ENCODE measurements around the gene ANXA6. TPM values are rescaled to one million over a fixed set of nuclear protein-coding genes. Genes with fewer than 3 reads are reported as not detected.

The ANXA6 gene
- total and polyA plus RNA-seq, 7 donors, result 22.9 to 333 (median 233) TPM

DNA sequence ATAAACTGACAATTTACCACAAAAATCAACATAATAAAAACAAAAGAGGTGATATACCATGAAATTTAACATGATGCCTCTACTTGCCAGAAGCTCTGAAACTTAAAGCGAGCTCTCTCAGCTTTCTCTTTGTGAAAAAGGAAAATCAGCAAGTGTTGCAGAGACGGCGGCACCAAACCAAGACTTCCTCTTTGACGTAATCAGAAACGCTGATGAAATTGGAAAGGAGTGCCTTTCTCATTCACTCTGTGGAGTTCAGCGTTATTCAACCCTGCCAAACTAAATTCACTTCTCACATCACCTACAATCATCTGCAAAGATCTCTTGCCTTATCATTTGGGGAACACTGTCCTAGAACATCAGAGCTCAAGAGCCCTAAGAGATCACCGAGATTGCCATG, 32.2 kb downstream of the ANXA6 start:
- TF ChIP-seq POLR2AphosphoS5 (IDR thresholded peaks at IDR 0.05) (no peak), POLR2A (IDR thresholded peaks at IDR 0.05) (no peak), EP300 (IDR thresholded peaks at IDR 0.05) (no peak)
- TF ChIP-seq, protein P1, sequence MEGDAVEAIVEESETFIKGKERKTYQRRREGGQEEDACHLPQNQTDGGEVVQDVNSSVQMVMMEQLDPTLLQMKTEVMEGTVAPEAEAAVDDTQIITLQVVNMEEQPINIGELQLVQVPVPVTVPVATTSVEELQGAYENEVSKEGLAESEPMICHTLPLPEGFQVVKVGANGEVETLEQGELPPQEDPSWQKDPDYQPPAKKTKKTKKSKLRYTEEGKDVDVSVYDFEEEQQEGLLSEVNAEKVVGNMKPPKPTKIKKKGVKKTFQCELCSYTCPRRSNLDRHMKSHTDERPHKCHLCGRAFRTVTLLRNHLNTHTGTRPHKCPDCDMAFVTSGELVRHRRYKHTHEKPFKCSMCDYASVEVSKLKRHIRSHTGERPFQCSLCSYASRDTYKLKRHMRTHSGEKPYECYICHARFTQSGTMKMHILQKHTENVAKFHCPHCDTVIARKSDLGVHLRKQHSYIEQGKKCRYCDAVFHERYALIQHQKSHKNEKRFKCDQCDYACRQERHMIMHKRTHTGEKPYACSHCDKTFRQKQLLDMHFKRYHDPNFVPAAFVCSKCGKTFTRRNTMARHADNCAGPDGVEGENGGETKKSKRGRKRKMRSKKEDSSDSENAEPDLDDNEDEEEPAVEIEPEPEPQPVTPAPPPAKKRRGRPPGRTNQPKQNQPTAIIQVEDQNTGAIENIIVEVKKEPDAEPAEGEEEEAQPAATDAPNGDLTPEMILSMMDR (IDR thresholded peaks at IDR 0.05), result no peak
- no peak for DNase-seq
- 50 to 71% methylated on average over 7 of the region's 7 CpGs for WGBS, 2 donors
- no peaks in the 10 kb centered on the region for H3K27me3 ChIP-seq
- peaks cover 0 to 21% (median 14%) of the 10 kb centered on the region in 4 donors for H3K4me1 ChIP-seq
- intact Hi-C loops (cut with DNase I), result loop anchor here (10.0 kb wide), 1 partner anchor 189 kb away; no protein-coding TSS in a partner anchor
- no peaks in the 10 kb centered on the region for H3K9me3 ChIP-seq
- H3K4me3 ChIP-seq, result no peak overlapping the region
- peaks cover 56 to 98% (median 68%) of the 10 kb centered on the region in 4 donors for H3K36me3 ChIP-seq
- H3K27ac ChIP-seq, result peak overlapping the region in 2 of 4 donors; percentile 57 to 67

DNA sequence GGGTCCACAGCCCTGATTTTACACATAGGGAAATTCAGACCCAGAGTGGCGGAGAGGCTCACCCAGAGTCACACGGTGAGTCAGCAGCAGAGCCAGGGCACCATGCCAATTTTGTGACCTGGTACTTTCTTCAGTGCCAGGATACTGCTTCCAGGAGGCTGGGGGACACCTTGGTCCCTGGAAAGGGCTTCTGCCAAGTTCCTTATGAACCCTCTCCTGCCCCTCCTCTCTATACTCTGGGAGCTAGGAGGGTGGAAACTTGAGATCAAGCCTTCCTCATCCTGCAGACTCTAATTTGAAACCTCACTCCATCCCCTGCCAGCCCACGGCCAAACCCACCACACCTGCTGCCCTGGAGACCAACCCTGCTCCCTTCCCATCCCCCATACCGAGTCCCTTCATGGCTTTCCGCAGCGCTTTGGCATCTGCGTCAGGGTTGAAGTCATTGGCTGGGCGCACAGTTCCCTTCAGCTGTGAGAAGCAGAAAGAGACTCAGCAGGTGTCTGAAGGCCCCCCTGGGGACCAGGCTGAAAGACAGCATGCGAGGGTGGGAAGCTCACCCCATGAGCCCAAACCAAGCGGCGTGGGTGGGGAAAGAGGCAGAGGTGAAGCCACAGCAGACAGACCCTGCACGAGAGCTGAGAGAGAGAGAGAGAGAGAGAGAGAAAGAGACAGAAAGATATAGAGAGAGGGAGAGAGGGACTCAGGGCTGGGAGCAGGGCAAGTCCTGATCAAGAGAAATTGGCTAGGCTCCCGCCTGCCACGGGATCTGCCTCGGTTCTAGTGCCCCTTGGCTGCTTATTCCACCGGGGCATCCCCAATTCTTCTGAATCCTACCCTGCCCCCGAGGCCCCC, 33.5 kb downstream of the ANXA6 start:
- 60 to 74% methylated on average over 17 of the region's 17 CpGs for WGBS, 2 donors
- Histone ChIP-seq H3K9me3 (no peaks in the 10 kb centered on the region), H3K27ac (peak overlapping the region; percentile 43 to 67 (median 53)), H3K36me3 (peaks cover 58 to 98% (median 68%) of the 10 kb centered on the region in 4 donors), H3K4me3 (no peak overlapping the region), H3K27me3 (no peaks in the 10 kb centered on the region), H3K4me1 (peaks cover 0 to 21% (median 16%) of the 10 kb centered on the region in 4 donors)
- TF ChIP-seq, protein P1 (IDR thresholded peaks at IDR 0.05), result no peak
- TF ChIP-seq POLR2AphosphoS5 (IDR thresholded peaks at IDR 0.05), result peak in 1 of 4 donors; percentile 18
- peak; percentile 82 for DNase-seq
- intact Hi-C loops (cut with DNase I), result loop anchor here (10.0 kb wide), 1 partner anchor 191 kb away; no protein-coding TSS in a partner anchor

DNA sequence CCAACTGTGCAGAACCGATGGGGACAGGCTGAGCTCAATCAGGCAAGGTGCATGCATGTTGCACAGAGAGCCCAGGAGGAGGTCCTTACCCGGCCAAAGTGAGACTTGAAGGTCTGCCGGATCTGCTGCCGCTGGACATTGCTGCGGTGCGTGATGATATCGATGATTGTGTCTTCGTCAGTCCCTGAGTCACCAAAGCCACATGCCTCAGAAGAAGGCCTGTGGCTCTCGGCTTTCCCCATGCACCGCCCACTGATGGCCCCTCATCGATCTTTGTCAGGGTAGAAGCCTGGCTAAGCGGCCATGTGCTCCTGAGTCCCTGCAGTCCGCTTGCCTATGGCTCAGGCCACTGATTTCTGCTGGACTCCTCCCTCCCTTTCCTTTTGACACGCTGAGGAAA, 34.8 kb downstream of the ANXA6 start:
- intact Hi-C loops (cut with DNase I), result loop anchor here (10.0 kb wide), 1 partner anchor 192 kb away; no protein-coding TSS in a partner anchor
- TF ChIP-seq POLR2A (IDR thresholded peaks at IDR 0.05) (no peak), EP300 (IDR thresholded peaks at IDR 0.05) (no peak), POLR2AphosphoS5 (IDR thresholded peaks at IDR 0.05) (no peak)
- TF ChIP-seq, protein P1 (IDR thresholded peaks at IDR 0.05), result no peak
- Histone ChIP-seq H3K4me1 (peaks cover 0 to 21% (median 16%) of the 10 kb centered on the region in 4 donors), H3K36me3 (peaks cover 50 to 98% (median 62%) of the 10 kb centered on the region in 4 donors), H3K27ac (peak overlapping the region in 3 of 4 donors; percentile 49 to 67 (median 57)), H3K4me3 (no peak overlapping the region), H3K9me3 (no peaks in the 10 kb centered on the region), H3K27me3 (no peaks in the 10 kb centered on the region)
- 96% methylated on average over 14 of the region's 14 CpGs for WGBS, 2 donors
- no peak for DNase-seq

DNA sequence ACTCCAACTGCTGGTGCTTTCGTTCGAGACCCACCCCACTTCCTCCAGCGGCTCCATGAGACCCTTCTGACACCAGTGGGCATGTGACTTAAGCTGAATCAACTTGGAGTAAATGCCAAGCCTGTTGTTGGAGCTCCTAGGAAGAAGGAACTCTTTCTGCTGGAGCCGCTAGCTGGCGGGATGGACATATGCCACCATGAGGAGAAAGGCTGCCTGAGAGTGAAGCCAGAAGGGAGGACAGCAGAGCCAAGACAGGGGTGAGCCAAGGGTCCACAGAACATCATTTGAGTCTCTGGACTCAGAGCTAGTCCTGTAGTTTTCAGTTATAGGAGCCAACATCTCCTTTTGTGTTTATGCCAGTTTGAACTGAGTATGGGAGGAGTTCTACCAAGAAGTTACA, 35.9 kb downstream of the ANXA6 start:
- intact Hi-C loops (cut with DNase I), result loop anchor here (10.0 kb wide), 1 partner anchor 193 kb away; no protein-coding TSS in a partner anchor
- H3K9me3 ChIP-seq, result no peaks in the 10 kb centered on the region
- 75 to 97% methylated on average over 5 of the region's 5 CpGs for WGBS, 2 donors
- peaks cover 0 to 21% (median 16%) of the 10 kb centered on the region in 4 donors for H3K4me1 ChIP-seq
- peak overlapping the region in 1 of 4 donors; percentile 24 for H3K27ac ChIP-seq
- TF ChIP-seq POLR2A (IDR thresholded peaks at IDR 0.05) (no peak), EP300 (IDR thresholded peaks at IDR 0.05) (no peak), POLR2AphosphoS5 (IDR thresholded peaks at IDR 0.05) (no peak)
- TF ChIP-seq, protein P1 (IDR thresholded peaks at IDR 0.05), result no peak
- no peak for DNase-seq
- H3K36me3 ChIP-seq, result peaks cover 52 to 98% (median 64%) of the 10 kb centered on the region in 4 donors
- no peaks in the 10 kb centered on the region for H3K27me3 ChIP-seq
- no peak overlapping the region for H3K4me3 ChIP-seq
